Activated CD4-positive, alpha-beta T cell treated with anti-CD3 and anti-CD28 coated beads for 4 hours (primary cell): ENCODE results near the gene LPP.

Source experiments
- DNase-seq, 2 donors: peaks; one replicate each; pipeline ENCODE4 v3.0.0-alpha.2; 2020

LPP gene

DNA sequence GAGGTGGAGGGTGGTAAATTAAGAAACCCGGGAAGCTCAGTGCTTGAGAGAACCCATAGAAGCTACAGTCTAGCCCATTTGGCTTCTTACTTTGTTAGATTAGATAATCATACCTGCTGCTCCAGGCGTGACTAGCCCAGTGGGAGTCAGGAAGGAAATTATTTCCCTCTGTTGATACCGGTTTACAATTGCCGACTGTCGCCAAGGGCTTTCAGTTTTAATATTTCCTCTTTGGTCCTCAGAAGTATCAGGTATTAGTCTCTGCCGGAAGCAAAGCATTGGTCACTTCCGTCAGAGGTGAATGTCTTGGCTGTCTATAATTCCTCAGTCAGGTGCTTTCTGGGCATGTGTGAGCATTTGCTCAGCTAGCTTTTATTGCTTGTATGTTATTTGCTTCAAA lies 75.2 kb downstream of the LPP start:
- no peak for DNase-seq

DNA sequence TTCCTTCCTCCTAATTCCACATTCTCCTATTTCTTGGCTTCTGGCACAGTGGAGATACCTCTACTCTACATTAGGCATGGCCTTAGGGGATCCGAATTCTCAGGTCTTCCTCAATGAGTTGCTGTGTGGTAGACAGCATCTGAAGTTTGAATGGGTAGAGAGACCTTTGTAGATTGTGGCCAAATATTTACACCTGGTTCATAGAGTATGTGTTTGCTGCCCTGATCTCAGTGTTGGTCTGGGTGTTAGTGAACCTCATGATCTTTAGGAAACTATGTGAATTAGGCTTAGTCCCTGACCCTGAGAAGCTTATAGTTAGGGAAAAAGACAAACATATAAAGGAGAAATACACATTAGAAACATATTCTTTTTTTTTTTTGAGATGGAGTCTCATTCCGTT lies 75.8 kb downstream of the LPP start:
- no peak for DNase-seq

DNA sequence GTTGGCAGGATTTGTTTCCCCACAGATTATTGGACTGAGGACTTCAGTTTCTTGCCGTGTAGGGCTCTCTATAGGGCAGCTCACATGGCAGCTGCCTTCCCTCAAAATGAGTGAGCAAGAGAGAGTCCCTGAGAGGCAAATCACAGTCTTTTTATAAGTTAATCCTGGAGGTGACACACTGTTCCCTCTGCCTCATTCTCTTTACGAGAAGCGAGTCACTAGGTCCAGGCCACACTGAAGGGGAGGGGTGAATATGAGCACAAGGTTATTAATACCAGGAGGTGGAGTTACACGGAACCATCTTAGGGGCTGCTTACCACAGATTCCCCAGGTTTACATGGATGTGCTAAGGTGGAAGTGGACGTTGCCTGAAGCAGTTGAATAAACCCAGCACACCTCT lies 77.0 kb downstream of the LPP start:
- DNase-seq: no peak

DNA sequence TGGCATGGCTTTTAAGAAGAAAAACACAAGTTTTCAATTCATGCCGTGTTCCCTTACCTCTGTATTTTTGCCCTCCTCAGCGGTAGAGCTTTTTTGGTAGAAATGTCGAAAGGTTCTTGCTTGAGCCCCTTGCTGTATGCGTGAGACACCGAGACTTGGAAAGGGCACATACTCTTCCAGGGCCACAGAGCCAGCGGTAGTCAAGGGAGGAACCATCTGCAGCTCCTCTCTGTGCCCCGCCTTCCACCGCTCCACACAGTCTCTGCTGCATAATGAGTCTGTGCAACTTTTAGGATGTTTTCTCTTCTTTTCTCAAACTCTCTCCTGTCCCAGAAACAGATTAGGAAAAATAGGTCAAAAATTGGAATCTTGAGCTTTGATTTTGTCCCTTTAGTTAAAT lies 77.5 kb downstream of the LPP start:
- no peak for DNase-seq

DNA sequence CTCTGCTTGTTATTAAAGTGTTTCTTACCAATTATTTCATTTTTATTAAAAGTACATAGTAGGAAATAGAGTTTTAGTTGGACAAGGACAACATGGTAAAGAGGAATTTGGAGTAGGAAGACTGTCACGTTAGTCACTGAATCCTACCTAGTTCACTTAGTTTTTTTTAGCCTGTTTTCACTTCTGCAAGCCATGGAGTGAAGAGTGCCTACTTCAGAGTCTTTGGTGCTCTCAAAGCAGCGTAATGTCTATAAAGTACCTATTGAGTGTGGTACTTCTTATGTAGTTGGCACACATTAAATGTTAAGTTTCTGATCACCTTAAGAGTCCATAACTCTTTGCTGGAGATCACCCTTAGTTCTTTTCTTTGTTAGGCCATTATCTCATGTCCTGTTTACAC lies 78.7 kb downstream of the LPP start:
- no peak for DNase-seq

DNA sequence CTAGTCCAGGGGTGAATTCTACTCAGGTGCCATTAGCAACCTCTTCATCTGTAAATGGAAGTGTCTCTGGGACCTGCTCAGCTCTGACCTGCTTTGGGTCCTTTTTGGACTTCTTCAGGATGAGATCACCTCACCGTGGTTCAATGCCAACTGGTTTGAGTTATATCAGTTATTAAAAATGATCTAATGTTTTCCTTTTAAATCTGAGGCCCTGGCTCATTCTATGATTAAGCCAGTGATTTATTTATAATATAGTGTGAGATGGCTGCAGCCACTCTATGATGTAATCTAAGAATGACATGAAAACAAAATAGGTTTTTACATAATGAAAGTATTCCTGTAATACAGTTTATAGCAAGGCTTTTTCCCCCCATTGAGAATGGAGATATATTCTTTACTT lies 79.4 kb downstream of the LPP start:
- no peak for DNase-seq

DNA sequence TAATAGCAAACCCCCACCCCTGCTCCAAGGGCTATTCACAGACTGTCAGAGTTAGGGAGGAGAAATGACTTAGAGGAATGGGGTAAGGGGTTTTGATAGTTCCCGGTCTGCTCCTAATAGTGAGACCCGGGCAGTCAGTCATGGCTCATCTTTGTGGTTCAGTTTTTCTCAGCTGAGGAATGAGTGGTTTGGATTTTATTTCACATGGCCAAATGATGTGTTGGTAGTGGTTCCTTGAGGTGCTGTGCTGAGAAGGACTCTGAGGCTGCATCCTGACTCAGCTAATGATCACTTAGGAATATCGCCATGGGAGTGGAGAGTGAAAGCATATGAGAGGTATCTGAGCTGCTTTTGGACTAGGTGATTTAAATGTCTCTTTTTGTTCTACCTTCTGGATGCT lies 80.2 kb downstream of the LPP start:
- no peak for DNase-seq

DNA sequence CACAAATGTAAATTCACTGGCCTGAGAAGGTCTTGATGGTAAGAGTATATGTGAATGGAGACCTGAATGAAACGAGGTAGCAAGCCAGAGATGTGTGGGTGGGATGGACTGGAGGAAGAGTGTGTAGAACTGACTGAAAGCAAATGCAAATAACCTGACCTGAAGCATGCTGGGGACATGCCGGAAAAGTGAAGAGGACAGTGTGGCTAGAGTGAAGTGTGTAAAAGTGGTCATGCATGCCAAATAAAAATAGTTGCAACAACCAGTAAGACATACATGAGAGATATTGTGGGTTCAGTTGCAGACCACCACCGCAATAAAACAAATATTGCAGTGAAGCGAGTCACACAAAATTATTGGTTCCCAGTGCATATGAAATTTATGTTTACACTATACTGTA lies 82.3 kb downstream of the LPP start:
- no peak for DNase-seq

DNA sequence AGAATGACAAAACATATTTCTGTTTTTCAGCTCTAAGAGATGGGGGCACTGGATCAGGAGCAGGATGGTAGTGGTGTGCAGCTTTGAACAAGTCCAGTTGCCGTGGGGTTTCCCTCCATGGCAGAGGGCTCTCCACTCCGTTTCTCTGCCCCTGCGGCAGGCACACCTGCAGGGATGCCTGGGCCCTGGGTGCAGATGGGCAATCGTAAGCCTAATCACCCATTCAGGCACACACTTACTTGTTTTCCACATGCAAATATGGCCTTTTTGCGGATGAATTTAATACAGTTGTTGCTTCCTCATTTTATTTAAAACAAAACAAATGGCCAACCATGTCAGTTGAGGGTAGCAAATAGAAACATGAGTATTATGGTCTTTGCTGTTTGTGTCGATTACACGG lies 85.1 kb downstream of the LPP start:
- DNase-seq: no peak

DNA sequence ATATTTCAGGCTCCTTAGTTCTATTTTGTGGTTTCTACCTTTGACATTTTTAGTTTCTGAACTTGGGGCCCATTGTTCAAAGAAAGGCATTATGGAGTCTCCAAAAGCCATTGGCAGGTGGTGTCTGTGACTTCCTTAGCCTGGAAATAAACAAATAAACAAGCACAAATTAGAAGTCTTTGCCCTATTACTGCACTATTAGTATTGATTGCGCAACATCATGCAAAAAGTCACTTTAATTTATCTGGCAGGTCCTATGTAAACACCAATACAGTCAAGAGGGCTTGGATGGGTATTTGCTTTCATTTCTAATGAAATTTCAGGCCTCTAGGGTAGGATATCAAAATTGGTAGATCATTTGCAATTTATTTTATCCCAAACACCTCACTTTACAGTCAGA lies 85.6 kb downstream of the LPP start:
- DNase-seq: no peak

DNA sequence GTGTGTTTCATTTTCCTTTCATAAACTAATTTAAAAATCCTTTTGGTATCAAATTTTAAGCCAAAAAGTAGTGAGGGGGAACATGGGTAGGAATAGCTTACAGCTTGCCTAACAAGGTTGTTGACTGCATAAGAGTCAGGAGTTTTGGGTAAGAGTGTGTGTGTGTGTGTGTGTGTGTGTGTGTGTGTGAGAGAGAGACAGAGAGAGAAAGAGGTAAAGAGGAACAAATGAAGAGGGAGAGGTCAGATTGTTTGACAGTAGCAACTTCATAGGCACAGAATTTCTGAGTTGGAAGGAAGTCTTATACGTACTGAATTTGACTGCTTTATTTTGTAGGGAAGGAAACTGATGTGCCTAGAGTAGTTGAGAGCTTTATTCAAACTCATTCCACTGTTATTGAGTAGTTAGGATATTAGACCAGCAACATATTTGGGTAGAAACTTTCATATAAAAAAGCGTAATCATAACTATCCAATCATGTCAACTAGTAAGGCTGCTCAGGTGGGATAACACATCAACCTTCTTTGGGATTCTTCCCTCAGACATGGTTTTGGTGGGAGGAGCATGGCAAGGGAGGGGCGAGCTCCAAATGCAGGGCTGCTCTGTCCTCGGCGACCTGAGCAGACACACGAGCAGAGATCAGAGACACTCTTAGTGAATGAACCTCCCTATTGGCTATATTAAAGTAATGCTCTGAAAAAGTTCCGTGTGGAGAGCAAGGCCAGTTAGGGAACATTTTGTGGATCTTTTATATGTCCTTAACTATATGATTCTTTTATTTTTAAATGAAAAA lies 86.4 kb downstream of the LPP start:
- DNase-seq: no peak

DNA sequence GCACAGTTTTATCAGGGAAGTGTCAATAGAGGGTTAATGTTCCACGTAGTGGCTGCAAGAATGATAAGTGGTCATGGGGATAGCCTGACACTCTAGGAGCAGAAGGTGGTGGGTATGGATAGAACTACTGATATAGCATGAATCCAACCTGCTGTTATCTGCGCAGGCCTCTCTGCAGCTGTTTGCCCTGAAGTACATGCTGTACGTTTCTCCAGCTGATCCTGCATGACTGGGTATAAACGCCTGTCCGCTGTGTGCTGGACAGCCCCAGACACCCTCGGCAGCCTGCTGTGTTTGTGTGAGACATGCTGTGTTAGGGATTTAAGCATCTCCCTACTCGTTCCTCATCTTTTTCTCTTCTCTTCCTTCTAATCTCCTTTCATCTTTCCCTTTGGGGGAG lies 87.1 kb downstream of the LPP start:
- no peak for DNase-seq

DNA sequence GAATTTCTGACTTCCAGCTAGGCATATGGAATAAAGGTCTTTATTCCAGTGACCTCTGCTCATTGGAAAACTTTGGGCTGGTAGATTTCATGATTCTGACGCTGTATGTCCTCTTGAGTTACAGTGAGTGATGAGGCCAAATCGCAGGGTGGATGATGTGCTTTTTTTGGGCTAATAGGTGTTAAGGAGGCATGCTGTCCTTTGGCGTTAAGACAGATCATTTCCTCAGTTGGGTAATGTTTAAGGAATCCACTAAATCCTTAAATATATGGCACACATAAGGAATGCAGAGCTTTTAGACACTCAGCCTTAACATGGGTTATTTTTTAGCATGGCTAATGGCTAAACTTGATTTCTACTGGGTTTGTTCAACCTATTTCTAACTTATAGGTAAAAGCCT lies 87.9 kb downstream of the LPP start:
- no peak for DNase-seq

DNA sequence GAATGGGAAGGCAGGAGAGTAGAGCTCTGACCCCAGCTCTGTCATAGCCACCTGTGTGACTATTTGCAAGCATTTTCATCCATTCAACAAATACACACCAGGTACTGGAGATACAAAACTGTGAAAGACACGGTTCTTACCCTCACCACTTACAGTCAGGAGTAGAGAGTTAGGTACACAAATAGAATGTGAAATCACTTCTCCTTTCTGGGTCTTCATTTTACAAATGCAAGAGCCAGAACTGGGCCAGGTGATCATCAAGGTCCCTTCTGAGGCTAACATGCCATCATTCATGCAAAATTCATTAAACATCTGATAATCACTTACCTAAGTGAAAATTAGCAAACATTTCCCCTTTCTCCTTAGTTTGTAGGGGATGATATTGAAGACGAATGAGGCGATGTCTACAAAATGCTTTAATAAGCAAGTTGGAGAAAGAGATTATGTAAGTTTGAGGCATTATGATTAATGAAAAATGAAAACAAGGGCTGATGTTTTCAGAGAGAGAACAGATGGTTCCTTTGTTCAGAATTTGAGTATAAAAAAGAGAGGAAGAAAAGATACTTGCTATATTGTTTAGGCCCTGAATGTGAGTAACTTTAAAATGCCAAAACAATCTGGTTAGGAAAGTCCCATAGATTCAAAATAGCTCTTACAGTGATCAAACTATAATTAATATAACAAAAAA lies 88.6 kb downstream of the LPP start:
- DNase-seq: no peak

DNA sequence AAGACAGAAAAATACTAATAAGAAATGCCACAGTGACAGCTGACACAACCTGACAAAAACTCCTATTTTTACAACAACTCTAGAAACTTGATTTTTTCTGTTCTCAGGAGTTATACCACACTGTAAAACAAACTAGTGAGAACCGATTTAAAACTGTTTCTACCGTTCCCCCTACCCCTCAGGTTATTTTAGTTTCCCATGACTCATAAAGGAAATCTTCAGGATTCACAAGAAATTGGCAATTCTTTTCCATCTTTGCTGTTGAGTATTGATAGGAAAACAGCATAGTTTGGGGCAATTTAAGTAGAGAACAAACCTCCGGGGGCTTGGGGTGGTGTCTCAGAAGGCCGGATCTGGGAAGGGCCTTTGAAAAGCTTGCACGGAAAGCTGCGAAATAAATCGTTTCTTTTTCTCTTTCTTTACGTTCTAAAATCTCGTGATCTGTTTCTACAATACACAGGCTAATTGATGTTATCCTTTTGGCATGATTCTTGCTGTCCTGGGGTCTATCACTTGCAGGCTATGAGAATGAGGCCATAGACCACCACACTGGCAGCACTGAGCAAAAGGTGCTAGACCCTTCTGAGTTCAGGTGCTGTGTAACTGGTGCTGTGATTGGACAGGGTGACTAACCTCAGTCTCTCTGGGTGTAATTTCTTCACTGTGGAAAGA lies 89.3 kb downstream of the LPP start:
- no peak for DNase-seq

DNA sequence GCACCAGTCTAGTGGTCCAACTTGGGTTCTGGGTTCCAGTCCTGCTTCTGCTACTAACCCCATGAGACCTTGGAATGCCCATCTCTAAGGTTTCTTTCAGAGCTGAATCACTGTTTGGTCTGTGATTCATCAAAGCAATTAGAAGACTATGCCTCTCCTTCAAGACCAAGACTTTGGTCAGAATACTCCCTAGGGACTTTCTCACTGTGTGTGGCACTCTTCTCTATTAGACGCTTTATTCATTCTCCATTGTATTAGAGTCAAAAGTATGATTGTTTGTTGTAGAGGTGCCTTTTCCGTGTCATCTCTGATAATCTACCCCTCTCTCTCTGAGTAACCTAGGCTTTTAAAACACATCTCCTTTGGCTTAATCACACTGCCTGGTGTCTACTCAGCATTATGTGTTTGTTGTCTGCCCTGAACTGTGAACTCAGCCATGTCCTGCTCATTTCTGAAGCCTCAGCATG lies 90.5 kb downstream of the LPP start:
- DNase-seq: no peak

DNA sequence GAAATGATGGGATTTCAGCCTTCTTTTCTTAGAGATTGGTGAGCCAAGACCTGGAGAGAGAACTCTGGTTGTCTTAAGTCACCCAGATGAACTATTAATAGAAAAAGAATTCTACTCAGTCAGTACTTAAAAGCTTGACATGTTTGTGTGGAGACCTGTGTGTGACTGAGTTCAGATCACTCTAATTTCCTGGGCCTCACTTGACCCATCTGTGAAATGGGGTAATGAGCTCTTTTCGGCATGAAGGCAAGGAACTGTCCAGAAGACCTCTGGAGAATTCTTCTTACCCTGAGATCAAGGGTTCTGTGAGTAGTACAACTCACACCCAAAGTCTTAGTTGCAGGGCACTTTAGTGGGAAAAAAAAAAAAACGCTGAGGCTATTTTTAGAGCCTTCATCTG lies 92.9 kb downstream of the LPP start:
- DNase-seq: no peak

DNA sequence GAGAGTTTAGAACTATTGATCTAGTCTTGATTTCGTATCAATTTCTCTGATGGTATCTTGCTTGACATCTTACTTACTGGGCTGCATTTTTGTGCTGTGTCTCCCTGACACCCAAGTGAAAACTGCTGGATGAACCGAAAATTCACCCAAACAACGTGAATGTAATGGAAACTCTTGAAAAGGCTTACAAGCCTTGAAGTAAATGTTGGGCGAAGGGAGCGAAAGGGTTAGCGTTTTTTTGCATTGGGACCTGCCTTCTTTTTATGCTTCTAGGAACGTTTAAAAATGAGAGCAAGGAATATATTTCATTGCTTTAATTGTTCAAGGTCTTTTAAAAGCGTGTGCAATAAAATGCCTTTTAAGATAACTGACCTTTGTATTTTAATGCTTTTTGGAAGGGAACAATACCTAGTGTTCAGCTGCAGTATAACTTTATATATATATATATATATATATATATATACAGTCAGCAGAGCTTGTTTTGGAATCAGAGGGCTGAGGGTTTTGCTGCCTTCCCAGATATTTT lies 94.1 kb downstream of the LPP start:
- no peak for DNase-seq

DNA sequence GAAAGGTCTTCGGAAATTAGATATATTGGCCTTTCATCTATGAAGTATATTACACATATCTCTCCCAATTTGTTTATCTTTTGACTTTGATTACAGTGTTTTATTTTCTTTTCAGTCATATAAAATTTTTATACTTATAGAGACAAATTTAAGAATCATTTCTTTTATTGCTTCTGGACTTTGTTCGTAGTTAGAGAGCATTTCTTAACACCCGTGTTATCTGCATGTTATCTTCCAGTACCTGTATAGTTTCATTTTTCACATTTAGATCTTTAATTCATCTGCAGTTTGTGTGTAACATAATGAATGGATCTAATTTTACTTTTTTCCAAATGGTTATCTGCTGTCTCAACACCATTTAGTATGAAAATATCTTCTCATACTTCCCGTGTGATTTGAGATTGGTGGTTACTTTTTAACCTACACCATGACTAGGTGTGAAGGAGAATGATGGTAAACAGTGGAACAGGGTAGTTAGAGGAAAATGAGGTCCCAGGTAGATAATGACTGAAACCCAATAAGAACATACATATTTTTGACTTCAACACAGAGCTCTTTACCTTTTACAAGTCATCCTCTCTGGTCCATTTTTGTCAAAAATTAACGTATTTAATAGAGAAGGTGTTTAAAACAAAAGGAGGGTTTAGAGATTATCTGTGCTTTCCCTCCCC lies 99.3 kb downstream of the LPP start:
- DNase-seq: no peak

DNA sequence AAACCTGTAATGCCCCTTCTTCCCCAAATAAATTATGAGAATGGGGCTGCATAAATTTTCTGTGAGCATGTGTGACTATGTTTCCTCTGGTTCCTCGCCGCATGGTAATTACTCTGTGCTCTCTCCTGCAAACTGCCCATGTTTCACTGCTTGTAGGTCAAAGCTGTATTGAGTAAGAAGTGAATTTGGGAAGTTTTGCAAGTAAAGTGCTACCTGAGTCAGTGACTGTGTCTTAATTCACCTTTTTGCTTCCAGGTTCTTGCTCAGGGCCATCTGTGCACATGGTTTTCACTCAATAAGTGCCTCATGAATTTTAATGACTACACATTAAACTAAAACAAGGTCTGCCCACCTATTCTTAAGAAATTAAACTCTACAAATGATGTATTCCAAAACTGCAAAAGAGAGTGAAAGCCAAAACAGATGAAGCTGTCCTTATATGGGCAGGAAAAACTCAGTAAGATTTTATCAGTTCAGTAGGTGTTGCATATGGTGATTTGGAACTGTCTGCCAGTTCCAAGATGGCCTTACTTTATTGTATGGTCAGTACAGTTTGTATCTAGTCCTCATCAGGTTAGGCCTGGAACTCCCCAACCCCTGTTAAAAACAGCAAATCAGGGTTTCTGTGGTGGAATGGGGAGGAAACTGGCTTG lies 100.0 kb downstream of the LPP start:
- DNase-seq: no peak

DNA sequence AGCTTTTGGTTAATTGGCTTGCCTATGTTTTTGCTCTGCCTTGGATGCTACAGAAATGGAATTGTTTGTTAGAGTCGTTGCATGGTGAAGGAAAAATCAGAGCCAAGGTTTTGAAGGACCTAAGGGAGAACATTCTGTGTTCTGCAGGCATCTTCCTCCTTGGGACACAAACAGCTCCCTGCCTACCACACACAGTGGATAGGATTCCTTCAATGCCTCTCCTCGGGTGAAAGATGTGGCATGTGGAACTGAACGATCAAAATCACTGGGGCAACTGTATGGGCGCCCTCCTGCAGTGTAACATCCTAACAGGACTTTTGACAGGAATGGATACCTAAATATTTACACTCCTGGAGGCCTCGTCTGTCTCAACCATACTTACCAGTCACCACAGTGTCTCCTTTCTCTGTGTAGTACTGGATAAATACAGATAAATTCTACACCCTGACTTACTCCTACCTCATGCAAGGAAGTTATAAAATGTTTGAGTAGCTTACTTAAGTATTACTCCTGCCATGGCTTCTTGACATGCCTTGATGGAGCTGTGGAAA lies 100.6 kb downstream of the LPP start:
- DNase-seq: no peak

DNA sequence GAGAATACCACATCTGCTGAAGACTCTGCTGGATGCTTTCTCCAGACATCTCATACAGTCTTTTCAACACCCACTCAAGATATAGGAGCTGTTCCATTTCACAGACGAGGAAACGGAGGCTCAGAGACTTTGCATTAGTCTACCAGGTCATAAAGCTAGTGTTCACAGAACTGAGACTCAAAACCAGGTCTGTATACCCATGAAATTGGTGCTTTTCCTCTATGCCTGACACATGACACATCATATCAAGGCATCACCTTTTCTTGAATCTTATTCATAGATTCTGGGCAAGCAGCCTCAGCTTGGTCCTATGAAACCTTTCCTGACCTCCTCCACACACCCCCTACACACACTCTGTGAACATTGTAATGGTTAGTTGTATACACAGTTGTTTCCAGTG lies 101.2 kb downstream of the LPP start:
- no peak for DNase-seq

DNA sequence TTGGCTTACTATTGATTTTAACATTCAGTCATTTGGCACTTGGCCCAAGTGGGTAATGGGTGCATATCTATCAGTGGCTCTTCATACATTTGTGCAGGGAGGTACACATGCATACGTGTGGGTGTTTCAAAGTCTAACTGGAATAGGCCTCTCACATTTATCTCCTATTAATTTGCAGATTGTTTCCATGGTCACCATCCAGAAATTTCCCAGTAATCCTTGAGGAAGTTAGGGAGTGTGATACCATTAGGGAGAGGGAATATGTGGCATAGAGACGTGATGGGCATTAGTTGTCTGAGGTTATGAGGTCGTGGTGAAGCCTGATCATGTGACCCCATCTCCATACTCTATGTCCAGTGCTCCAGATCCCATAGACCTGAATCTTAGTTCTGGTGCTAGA lies 102.8 kb downstream of the LPP start:
- no peak for DNase-seq
